H9 (cell line): ENCODE results near the gene UNC5B. TPM values are rescaled to one million over a fixed set of nuclear protein-coding genes. Genes with fewer than 3 reads are reported as not detected.

Source experiments
- DNase-seq: peaks from one replicate; pipeline ENCODE4 v3.0.0-alpha.2; 2017
- H2AFZ ChIP-seq: one replicate; pipeline ENCODE4 v1.6.1; 2013; ENCODE audit warnings: mild to moderate bottlenecking, low read length, control low read depth, moderate library complexity
- H2AK5ac ChIP-seq: 2 replicates; pipeline ENCODE4 v1.6.1; 2013; ENCODE audit warnings: low read length, control low read depth, mixed read lengths; ENCODE audit not compliant: insufficient read length
- H2BK120ac ChIP-seq: one replicate; pipeline ENCODE4 v1.6.1; 2013; ENCODE audit warnings: low read depth, mild to moderate bottlenecking, low read length, control low read depth, inconsistent platforms; ENCODE audit not compliant: poor library complexity, severe bottlenecking
- H2BK12ac ChIP-seq: 2 replicates; pipeline ENCODE4 v1.6.1; 2013; ENCODE audit warnings: low read length, control low read depth, mixed read lengths, low read depth; ENCODE audit not compliant: insufficient read length
- H2BK15ac ChIP-seq: 2 replicates; pipeline ENCODE4 v1.6.1; 2013; ENCODE audit warnings: low read depth, low read length, control low read depth
- H2BK20ac ChIP-seq: one replicate; pipeline ENCODE4 v1.6.1; 2013; ENCODE audit warnings: low read depth, mild to moderate bottlenecking, low read length, control low read depth, inconsistent platforms; ENCODE audit not compliant: poor library complexity, severe bottlenecking
- H2BK5ac ChIP-seq: 2 replicates; pipeline ENCODE4 v1.6.1; 2013; ENCODE audit warnings: low read length, control low read depth, mixed read lengths; ENCODE audit not compliant: insufficient read length
- H3K14ac ChIP-seq: 2 replicates; pipeline ENCODE4 v1.6.1; 2013; ENCODE audit warnings: low read length, control low read depth; ENCODE audit not compliant: insufficient read depth
- H3K18ac ChIP-seq: 2 replicates; pipeline ENCODE4 v1.6.1; 2013; ENCODE audit warnings: low read depth, mild to moderate bottlenecking, mixed read lengths, low read length, control low read depth; ENCODE audit not compliant: insufficient read length
- H3K23ac ChIP-seq: 2 replicates; pipeline ENCODE4 v1.6.1; 2013; ENCODE audit warnings: low read length, control low read depth, mixed read lengths, low read depth; ENCODE audit not compliant: insufficient read length
- H3K23me2 ChIP-seq: 2 replicates; pipeline ENCODE4 v1.6.1; 2013; ENCODE audit warnings: low read depth, mild to moderate bottlenecking, mixed read lengths, low read length, control low read depth; ENCODE audit not compliant: insufficient read length, poor library complexity, severe bottlenecking
- H3K27ac ChIP-seq: 2 replicates; pipeline ENCODE4 v1.5.1; 2013; ENCODE audit warnings: low read length, control low read depth, mixed read lengths, low read depth; ENCODE audit not compliant: insufficient read length
- H3K27me3 ChIP-seq: 2 replicates; pipeline ENCODE4 v1.6.1; 2013; ENCODE audit warnings: low read length, control low read depth, inconsistent platforms; ENCODE audit not compliant: insufficient read depth
- H3K4ac ChIP-seq: 2 replicates; pipeline ENCODE4 v1.6.1; 2013; ENCODE audit warnings: low read depth, mild to moderate bottlenecking, control low read depth, inconsistent platforms, low read length, moderate library complexity
- H3K4me1 ChIP-seq: 2 replicates; pipeline ENCODE4 v1.6.1; 2013; ENCODE audit warnings: low read length, control low read depth, inconsistent platforms; ENCODE audit not compliant: insufficient read depth
- H3K4me2 ChIP-seq: 2 replicates; pipeline ENCODE4 v1.6.1; 2013; ENCODE audit warnings: low read length, control low read depth, mixed read lengths; ENCODE audit not compliant: insufficient read length, insufficient read depth
- H3K56ac ChIP-seq: 2 replicates; pipeline ENCODE4 v1.6.1; 2013; ENCODE audit warnings: low read depth, mild to moderate bottlenecking, mixed read lengths, low read length, control low read depth; ENCODE audit not compliant: insufficient read length
- H3K79me1 ChIP-seq: 2 replicates; pipeline ENCODE4 v1.6.1; 2013; ENCODE audit warnings: low read depth, mild to moderate bottlenecking, moderate library complexity, low read length, control low read depth, inconsistent platforms; ENCODE audit not compliant: insufficient read depth, poor library complexity, severe bottlenecking
- H3K79me2 ChIP-seq: 2 replicates; pipeline ENCODE4 v1.6.1; 2013; ENCODE audit warnings: low read length, control low read depth, inconsistent platforms; ENCODE audit not compliant: insufficient read depth
- H3K9ac ChIP-seq: 2 replicates; pipeline ENCODE4 v1.6.1; 2013; ENCODE audit warnings: low read length, control low read depth, mixed read lengths; ENCODE audit not compliant: insufficient read length; ENCODE audit errors: extremely low read depth
- H3K9me3 ChIP-seq: one replicate; pipeline ENCODE4 v1.6.1; 2013; ENCODE audit warnings: low read depth, low read length, inconsistent platforms; ENCODE audit not compliant: control insufficient read depth
- H3T11ph ChIP-seq: one replicate; pipeline ENCODE4 v1.6.1; 2013; ENCODE audit warnings: mild to moderate bottlenecking, low read length, control low read depth, inconsistent platforms
- H4K20me1 ChIP-seq: one replicate; pipeline ENCODE4 v1.6.1; 2013; ENCODE audit not compliant: control insufficient read depth, insufficient read length, insufficient read depth
- H4K5ac ChIP-seq: 2 replicates; pipeline ENCODE4 v1.6.1; 2013; ENCODE audit warnings: low read depth, mild to moderate bottlenecking, mixed read lengths, low read length, control low read depth; ENCODE audit not compliant: insufficient read length
- H4K8ac ChIP-seq: replicated peaks from 2 replicates; pipeline ENCODE4 v1.6.1; 2013; ENCODE audit warnings: low read length, control low read depth, mixed read lengths, low read depth; ENCODE audit not compliant: insufficient read length
- H4K91ac ChIP-seq: 2 replicates; pipeline ENCODE4 v1.6.1; 2013; ENCODE audit warnings: low read depth, mild to moderate bottlenecking, moderate library complexity, mixed read lengths, low read length, control low read depth; ENCODE audit not compliant: insufficient read length
- H3K27ac Mint-ChIP-seq, 3 experiments: 2 replicates in 2 of 3; 3 replicates in 1 of 3; pipeline ENCODE4 v1.8.0; 2020 to 2021; ENCODE audit warnings: mixed read lengths in 3 of 3, mild to moderate bottlenecking in 1 of 3, moderate library complexity in 1 of 3
- H3K27me3 Mint-ChIP-seq: 2 replicates; pipeline ENCODE4 v1.8.0; 2021; ENCODE audit warnings: low read depth, mild to moderate bottlenecking, moderate library complexity, mixed read lengths
- H3K36me3 Mint-ChIP-seq, 3 experiments: 2 replicates in 2 of 3; 3 replicates in 1 of 3; pipeline ENCODE4 v1.8.0; 2020 to 2021; ENCODE audit warnings: low read depth in 3 of 3, mixed read lengths in 3 of 3; ENCODE audit not compliant: insufficient read depth in 1 of 3
- H3K4me1 Mint-ChIP-seq, 2 experiments: 2 replicates each; pipeline ENCODE4 v1.8.0; 2020; ENCODE audit warnings: mixed read lengths in 2 of 2
- H3K4me3 Mint-ChIP-seq, 2 experiments: 2 replicates in 1 of 2; 3 replicates in 1 of 2; pipeline ENCODE4 v1.8.0; 2020 to 2021; ENCODE audit warnings: mild to moderate bottlenecking in 2 of 2, mixed read lengths in 2 of 2, moderate library complexity in 1 of 2
- H3K9me3 Mint-ChIP-seq, 2 experiments: 2 replicates in 1 of 2; 3 replicates in 1 of 2; pipeline ENCODE4 v1.8.0; 2020; ENCODE audit warnings: mild to moderate bottlenecking in 2 of 2, mixed read lengths in 2 of 2, moderate library complexity in 1 of 2
- WGBS: extraction: QIAGEN DNeasy Blood & Tissue Kit; methylation state at CpG from one replicate; pipeline ENCODE4 v1.1.7; 2013; ENCODE audit warnings: missing lambda C conversion rate, low lambda C conversion rate, mixed read lengths; ENCODE audit not compliant: insufficient read length; ENCODE audit errors: extremely low coverage; 5-methylcytosine and 5-hydroxymethylcytosine counted together
- total RNA-seq: library from RNA; stranded (reverse); gene quantifications from 2 replicates; pipeline ENCODE4 v1.2.1, GENCODE V29; 2021
- TF ChIP-seq, protein P1 (sequence below): fragments of 200-600 bp; sonication (generic); conservative IDR thresholded peaks from 3 replicates; pipeline ENCODE4 v1.8.0; 2021; ENCODE audit warnings: antibody characterized with exemption, mild to moderate bottlenecking

UNC5B gene
- total RNA-seq, 1 experiment from 2014 or later, result 28.4 TPM

DNA sequence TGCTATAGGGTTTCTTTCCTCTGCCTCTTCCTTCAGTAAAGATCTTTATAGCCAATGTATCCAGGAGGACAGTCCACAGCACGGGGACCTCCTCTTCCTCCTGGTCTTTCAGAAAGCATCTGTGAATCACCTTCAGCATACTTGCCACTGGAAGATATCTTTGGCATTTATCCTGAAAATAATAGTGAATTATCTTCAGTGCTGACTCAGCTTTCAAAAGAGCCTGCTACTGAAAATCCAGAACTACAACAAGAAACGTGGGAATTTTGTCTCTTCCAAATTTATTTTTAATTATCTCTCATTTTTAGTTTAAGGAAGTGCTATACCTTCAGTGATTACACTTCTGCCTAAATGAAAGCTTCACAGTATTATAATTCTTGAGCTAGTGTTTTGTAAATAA, 7.6 kb upstream of the UNC5B start:
- H2BK15ac ChIP-seq, result no peak overlapping the region
- no peak overlapping the region for H3K56ac ChIP-seq
- no peak overlapping the region for H3K27ac ChIP-seq
- H3K4me1 ChIP-seq, result no peaks in the 10 kb centered on the region; the same call in 1 of the 2 replicates
- DNase-seq, result no peak
- H2AFZ ChIP-seq, result no peak overlapping the region
- Mint-ChIP-seq H3K4me1 (peaks cover 15 to 24% of the 10 kb centered on the region in 2 experiments), H3K9me3 (no peaks in the 10 kb centered on the region), H3K4me3 (no peak overlapping the region), H3K27ac (no peak overlapping the region), H3K36me3 (no peaks in the 10 kb centered on the region), H3K27me3 (peaks cover 27% of the 10 kb centered on the region)
- no peak overlapping the region for H3K4ac ChIP-seq
- WGBS, result no CpG with 5 or more reads among the region's 2 CpGs
- H2BK20ac ChIP-seq, result no peak overlapping the region
- no peaks in the 10 kb centered on the region for H3K79me1 ChIP-seq
- H4K5ac ChIP-seq, result no peak overlapping the region
- no peaks in the 10 kb centered on the region for H4K20me1 ChIP-seq
- no peak overlapping the region for H3K14ac ChIP-seq
- H3T11ph ChIP-seq, result no peak overlapping the region
- peaks cover 2% of the 10 kb centered on the region; the same call in 1 of the 2 replicates for H3K27me3 ChIP-seq
- no peak overlapping the region for H2AK5ac ChIP-seq
- H3K4me2 ChIP-seq, result no peak overlapping the region
- H3K9ac ChIP-seq, result no peak overlapping the region
- H2BK120ac ChIP-seq, result no peak overlapping the region
- no peak overlapping the region for H4K8ac ChIP-seq
- H3K18ac ChIP-seq, result no peak overlapping the region
- H3K79me2 ChIP-seq, result no peaks in the 10 kb centered on the region
- no peak overlapping the region for H4K91ac ChIP-seq
- H3K23me2 ChIP-seq, result peaks cover 3% of the 10 kb centered on the region
- no peak overlapping the region for H2BK5ac ChIP-seq
- no peak overlapping the region for H3K23ac ChIP-seq
- H2BK12ac ChIP-seq, result no peak overlapping the region
- H3K9me3 ChIP-seq, result no peaks in the 10 kb centered on the region
- TF ChIP-seq, protein P1, sequence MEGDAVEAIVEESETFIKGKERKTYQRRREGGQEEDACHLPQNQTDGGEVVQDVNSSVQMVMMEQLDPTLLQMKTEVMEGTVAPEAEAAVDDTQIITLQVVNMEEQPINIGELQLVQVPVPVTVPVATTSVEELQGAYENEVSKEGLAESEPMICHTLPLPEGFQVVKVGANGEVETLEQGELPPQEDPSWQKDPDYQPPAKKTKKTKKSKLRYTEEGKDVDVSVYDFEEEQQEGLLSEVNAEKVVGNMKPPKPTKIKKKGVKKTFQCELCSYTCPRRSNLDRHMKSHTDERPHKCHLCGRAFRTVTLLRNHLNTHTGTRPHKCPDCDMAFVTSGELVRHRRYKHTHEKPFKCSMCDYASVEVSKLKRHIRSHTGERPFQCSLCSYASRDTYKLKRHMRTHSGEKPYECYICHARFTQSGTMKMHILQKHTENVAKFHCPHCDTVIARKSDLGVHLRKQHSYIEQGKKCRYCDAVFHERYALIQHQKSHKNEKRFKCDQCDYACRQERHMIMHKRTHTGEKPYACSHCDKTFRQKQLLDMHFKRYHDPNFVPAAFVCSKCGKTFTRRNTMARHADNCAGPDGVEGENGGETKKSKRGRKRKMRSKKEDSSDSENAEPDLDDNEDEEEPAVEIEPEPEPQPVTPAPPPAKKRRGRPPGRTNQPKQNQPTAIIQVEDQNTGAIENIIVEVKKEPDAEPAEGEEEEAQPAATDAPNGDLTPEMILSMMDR, result no peak
